Osteoblast (primary cell): Measurements from ENCODE around the gene PAPLN. TPM values are rescaled to one million over a fixed set of nuclear protein-coding genes. Genes with fewer than 3 reads are reported as not detected.

Source experiments
- DNase-seq: peaks from one replicate; pipeline ENCODE4 v3.0.0; 2011; ENCODE audit warnings: low spot score, mixed read lengths; ENCODE audit not compliant: insufficient read length; ENCODE audit errors: missing footprints
- H2AFZ ChIP-seq: 2 replicates; pipeline ENCODE4 v1.6.0; 2011; ENCODE audit warnings: mild to moderate bottlenecking, low read length
- H3K27ac ChIP-seq: 2 replicates; pipeline ENCODE4 v1.5.1; 2011; ENCODE audit warnings: mild to moderate bottlenecking, low read depth, low read length, moderate library complexity
- H3K27me3 ChIP-seq: 2 replicates; pipeline ENCODE4 v1.6.0; 2012; ENCODE audit warnings: mild to moderate bottlenecking, control low read depth, inconsistent platforms, low read length, moderate library complexity; ENCODE audit not compliant: insufficient read depth
- H3K36me3 ChIP-seq: 2 replicates; pipeline ENCODE4 v1.5.1; 2011; ENCODE audit warnings: mild to moderate bottlenecking, low read length, control low read depth, moderate library complexity; ENCODE audit not compliant: insufficient read depth
- H3K4me1 ChIP-seq: 2 replicates; pipeline ENCODE4 v1.5.1; 2011; ENCODE audit warnings: mild to moderate bottlenecking, low read length, control low read depth, moderate library complexity; ENCODE audit not compliant: insufficient read depth
- H3K4me2 ChIP-seq: 2 replicates; pipeline ENCODE4 v1.6.0; 2011; ENCODE audit warnings: mild to moderate bottlenecking, low read length; ENCODE audit not compliant: insufficient read depth
- H3K4me3 ChIP-seq: fragments of 200-600 bp; sonication (generic); 3 replicates; pipeline ENCODE4 v1.5.1; 2012; ENCODE audit warnings: mild to moderate bottlenecking, low read length, inconsistent platforms; ENCODE audit not compliant: insufficient read depth
- H3K79me2 ChIP-seq: 2 replicates; pipeline ENCODE4 v1.6.0; 2012; ENCODE audit warnings: mild to moderate bottlenecking, low read length, control low read depth, inconsistent platforms; ENCODE audit not compliant: insufficient read depth
- H3K9me3 ChIP-seq: 2 replicates; pipeline ENCODE4 v1.5.1; 2011; ENCODE audit warnings: low read depth, low read length, control low read depth
- H4K20me1 ChIP-seq: 2 replicates; pipeline ENCODE4 v1.6.0; 2012; ENCODE audit warnings: mild to moderate bottlenecking, low read length, control low read depth; ENCODE audit not compliant: insufficient read depth
- CTCF ChIP-seq: IDR thresholded peaks from 2 replicates; pipeline ENCODE4 v1.5.1; 2011; ENCODE audit warnings: mild to moderate bottlenecking, low read depth, low read length, moderate library complexity; ENCODE audit errors: extremely low read depth
- total RNA-seq: library from RNA; depleted of rRNA; stranded (reverse); fragments of >200 nt; gene quantifications from 2 replicates; pipeline ENCODE4 v1.2.3, GENCODE V29; 2012

Gene PAPLN
- total RNA-seq, 1 donor: 5.8 TPM

GRCh38 chr14:73269729-73270531 lies 32.6 kb downstream of the PAPLN start:
- Histone ChIP-seq H3K27ac (peak overlapping the region; percentile 39), H3K9me3 (no peaks in the 10 kb centered on the region), H3K27me3 (no peaks in the 10 kb centered on the region), H3K79me2 (no peaks in the 10 kb centered on the region), H3K4me2 (peak overlapping the region; percentile 88), H2AFZ (peak overlapping the region; percentile 14), H3K4me3 (peak overlapping the region; percentile 70), H4K20me1 (no peaks in the 10 kb centered on the region), H3K36me3 (peaks cover 16% of the 10 kb centered on the region), H3K4me1 (peaks cover 9% of the 10 kb centered on the region)
- no peak for TF ChIP-seq CTCF
- DNase-seq: peak; percentile 93

DNA sequence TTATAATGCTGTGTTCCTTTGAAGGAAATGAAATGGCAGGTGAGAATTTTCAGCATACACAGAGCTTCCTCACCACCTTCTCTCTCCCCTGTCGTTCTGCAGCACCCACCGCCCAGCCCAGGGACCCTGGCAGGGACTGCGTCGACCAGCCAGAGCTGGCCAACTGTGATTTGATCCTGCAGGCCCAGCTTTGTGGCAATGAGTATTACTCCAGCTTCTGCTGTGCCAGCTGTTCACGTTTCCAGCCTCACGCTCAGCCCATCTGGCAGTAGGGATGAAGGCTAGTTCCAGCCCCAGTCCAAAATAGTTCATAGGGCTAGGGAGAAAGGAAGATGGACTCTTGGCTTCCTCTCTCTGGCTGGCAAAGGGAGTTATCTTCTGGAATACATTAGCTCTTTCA lies 35.1 kb downstream of the PAPLN start:
- no peak for DNase-seq
- peaks cover 9% of the 10 kb centered on the region for H3K4me1 ChIP-seq
- no peaks in the 10 kb centered on the region for H4K20me1 ChIP-seq
- no peaks in the 10 kb centered on the region for H3K9me3 ChIP-seq
- no peak for TF ChIP-seq CTCF
- no peak overlapping the region for H3K4me2 ChIP-seq
- peaks cover 40% of the 10 kb centered on the region for H3K36me3 ChIP-seq
- no peak overlapping the region for H2AFZ ChIP-seq
- no peaks in the 10 kb centered on the region for H3K27me3 ChIP-seq
- H3K4me3 ChIP-seq: no peak overlapping the region
- no peaks in the 10 kb centered on the region for H3K79me2 ChIP-seq
- H3K27ac ChIP-seq: no peak overlapping the region

- H4K20me1 ChIP-seq: no peaks in the 10 kb centered on the region
- TF ChIP-seq CTCF: no peak
- no peak overlapping the region for H3K4me3 ChIP-seq
These were observed 36.5 kb downstream of the PAPLN start for GRCh38 chr14:73273799-73274198.

DNA sequence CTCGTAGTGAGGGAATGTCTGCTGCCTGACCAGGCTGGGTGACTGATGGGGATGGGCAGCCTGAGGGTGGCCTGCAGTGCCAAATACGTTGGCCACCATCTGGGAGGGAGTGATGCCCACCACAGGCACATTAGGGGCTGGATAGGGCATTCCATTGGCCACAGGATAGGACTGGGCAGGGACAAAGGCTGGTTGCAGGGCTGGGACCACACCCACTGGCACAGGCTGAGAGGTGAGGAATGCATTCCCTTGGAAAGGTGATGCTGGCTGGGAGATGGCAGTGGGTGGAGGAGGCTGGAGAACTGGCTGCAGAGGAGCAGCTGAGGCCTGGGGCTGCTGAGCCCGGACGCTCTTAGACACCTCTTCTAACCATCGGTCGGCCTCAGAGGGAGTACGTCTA lies 39.5 kb downstream of the PAPLN start:
- no peak for DNase-seq
- Histone ChIP-seq H4K20me1 (peaks cover 3% of the 10 kb centered on the region), H3K4me2 (no peak overlapping the region), H3K27me3 (no peaks in the 10 kb centered on the region), H3K4me3 (no peak overlapping the region), H2AFZ (no peak overlapping the region), H3K36me3 (peaks cover 72% of the 10 kb centered on the region), H3K4me1 (peaks cover 3% of the 10 kb centered on the region), H3K27ac (no peak overlapping the region), H3K79me2 (no peaks in the 10 kb centered on the region), H3K9me3 (no peaks in the 10 kb centered on the region)
- no peak for TF ChIP-seq CTCF

More at GRCh38 chr14:73273799-73274198, 36.5 kb downstream of the PAPLN start:
- no peak overlapping the region for H3K27ac ChIP-seq
- no peaks in the 10 kb centered on the region for H3K9me3 ChIP-seq
- no peak overlapping the region for H2AFZ ChIP-seq
- H3K79me2 ChIP-seq: no peaks in the 10 kb centered on the region
- no peak for DNase-seq
- no peaks in the 10 kb centered on the region for H3K27me3 ChIP-seq
- peaks cover 9% of the 10 kb centered on the region for H3K4me1 ChIP-seq
- peaks cover 46% of the 10 kb centered on the region for H3K36me3 ChIP-seq
- no peak overlapping the region for H3K4me2 ChIP-seq
